ENCODE data around the gene CEND1. TPM values are rescaled to one million over a fixed set of nuclear protein-coding genes. Genes with fewer than 3 reads are reported as not detected.

The CEND1 gene
- total and polyA plus RNA-seq, 2 of the 13 experiments (the other 11 are each of a cell fraction or from before 2014, with no cell fraction given) = not detected

DNA sequence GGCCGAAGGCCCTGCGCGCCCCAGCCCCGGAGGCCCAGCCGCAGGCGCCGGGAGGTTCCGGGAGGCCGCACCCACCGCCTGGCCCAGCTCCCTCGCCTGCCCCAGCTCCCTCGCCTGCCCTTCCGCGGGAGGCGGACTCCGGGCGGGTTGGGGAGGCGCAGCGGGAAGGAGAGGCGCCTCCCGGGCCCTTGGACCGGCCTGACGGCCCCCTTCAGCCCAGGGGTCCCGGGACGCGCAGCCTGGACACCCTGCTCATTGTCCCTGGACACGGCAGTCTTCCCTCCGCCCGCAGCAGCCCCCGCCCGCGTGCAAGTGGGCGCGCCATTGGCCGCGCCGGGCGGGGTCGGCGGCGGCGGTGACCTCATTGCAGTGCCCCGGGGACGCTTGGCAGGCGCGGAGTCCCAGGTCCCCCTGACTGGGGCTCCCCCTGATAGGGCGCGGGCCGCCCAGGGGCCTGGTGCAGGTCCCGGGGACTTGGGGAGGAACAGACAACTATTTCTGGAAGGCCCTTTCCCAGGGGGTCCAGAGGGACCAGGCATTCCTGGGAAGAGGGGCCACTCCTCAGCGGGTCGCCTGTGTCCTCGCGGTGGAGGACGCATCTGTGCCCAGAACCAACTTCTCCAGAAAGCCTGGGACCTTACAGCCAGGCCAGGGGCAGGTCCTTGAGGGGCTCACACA is 43.4 kb upstream of the CEND1 start (continued):
- TF ChIP-seq NFE2L1 (CRISPR knock-in tag; IDR thresholded peaks at IDR 0.05; ENCODE audit: borderline replicate concordance) = no peak
- TF ChIP-seq NFYC (CRISPR knock-in tag; IDR thresholded peaks at IDR 0.05) = no peak
- TF ChIP-seq, protein P1, sequence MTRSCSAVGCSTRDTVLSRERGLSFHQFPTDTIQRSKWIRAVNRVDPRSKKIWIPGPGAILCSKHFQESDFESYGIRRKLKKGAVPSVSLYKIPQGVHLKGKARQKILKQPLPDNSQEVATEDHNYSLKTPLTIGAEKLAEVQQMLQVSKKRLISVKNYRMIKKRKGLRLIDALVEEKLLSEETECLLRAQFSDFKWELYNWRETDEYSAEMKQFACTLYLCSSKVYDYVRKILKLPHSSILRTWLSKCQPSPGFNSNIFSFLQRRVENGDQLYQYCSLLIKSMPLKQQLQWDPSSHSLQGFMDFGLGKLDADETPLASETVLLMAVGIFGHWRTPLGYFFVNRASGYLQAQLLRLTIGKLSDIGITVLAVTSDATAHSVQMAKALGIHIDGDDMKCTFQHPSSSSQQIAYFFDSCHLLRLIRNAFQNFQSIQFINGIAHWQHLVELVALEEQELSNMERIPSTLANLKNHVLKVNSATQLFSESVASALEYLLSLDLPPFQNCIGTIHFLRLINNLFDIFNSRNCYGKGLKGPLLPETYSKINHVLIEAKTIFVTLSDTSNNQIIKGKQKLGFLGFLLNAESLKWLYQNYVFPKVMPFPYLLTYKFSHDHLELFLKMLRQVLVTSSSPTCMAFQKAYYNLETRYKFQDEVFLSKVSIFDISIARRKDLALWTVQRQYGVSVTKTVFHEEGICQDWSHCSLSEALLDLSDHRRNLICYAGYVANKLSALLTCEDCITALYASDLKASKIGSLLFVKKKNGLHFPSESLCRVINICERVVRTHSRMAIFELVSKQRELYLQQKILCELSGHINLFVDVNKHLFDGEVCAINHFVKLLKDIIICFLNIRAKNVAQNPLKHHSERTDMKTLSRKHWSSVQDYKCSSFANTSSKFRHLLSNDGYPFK (CRISPR knock-in tag; IDR thresholded peaks at IDR 0.05; ENCODE audit: borderline replicate concordance) = no peak
- TF ChIP-seq, protein P2, sequence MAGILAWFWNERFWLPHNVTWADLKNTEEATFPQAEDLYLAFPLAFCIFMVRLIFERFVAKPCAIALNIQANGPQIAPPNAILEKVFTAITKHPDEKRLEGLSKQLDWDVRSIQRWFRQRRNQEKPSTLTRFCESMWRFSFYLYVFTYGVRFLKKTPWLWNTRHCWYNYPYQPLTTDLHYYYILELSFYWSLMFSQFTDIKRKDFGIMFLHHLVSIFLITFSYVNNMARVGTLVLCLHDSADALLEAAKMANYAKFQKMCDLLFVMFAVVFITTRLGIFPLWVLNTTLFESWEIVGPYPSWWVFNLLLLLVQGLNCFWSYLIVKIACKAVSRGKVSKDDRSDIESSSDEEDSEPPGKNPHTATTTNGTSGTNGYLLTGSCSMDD (CRISPR knock-in tag; IDR thresholded peaks at IDR 0.05) = no peak
- TF ChIP-seq GTF3A (CRISPR knock-in tag; conservative IDR thresholded peaks at IDR 0.05) = no peak
- TF ChIP-seq, protein P3, sequence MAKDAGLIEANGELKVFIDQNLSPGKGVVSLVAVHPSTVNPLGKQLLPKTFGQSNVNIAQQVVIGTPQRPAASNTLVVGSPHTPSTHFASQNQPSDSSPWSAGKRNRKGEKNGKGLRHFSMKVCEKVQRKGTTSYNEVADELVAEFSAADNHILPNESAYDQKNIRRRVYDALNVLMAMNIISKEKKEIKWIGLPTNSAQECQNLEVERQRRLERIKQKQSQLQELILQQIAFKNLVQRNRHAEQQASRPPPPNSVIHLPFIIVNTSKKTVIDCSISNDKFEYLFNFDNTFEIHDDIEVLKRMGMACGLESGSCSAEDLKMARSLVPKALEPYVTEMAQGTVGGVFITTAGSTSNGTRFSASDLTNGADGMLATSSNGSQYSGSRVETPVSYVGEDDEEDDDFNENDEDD (CRISPR knock-in tag; IDR thresholded peaks at IDR 0.05; ENCODE audit: borderline replicate concordance) = peak; percentile 18; the same call in 1 of the 2 replicates
- 0 out of 2 replicates have a peak, but pooled peaks have one; percentile 31 for TF ChIP-seq JUN (CRISPR knock-in tag; IDR thresholded peaks at IDR 0.05)
- no peak for TF ChIP-seq NCOA2 (CRISPR knock-in tag; IDR thresholded peaks at IDR 0.05)
- peak; percentile 92 for TF ChIP-seq AGO2 (optimal IDR thresholded peaks at IDR 0.05; ENCODE audit: low read depth, low read length)
- no peak for TF ChIP-seq CCAR2 (optimal IDR thresholded peaks at IDR 0.05; ENCODE audit: low read depth, low read length)
- no peak for TF ChIP-seq IRF2 (CRISPR knock-in tag; IDR thresholded peaks at IDR 0.05)
- peak; percentile 49 for TF ChIP-seq SAP130 (CRISPR knock-in tag; IDR thresholded peaks at IDR 0.05; ENCODE audit: low read depth)
- TF ChIP-seq, protein P4, sequence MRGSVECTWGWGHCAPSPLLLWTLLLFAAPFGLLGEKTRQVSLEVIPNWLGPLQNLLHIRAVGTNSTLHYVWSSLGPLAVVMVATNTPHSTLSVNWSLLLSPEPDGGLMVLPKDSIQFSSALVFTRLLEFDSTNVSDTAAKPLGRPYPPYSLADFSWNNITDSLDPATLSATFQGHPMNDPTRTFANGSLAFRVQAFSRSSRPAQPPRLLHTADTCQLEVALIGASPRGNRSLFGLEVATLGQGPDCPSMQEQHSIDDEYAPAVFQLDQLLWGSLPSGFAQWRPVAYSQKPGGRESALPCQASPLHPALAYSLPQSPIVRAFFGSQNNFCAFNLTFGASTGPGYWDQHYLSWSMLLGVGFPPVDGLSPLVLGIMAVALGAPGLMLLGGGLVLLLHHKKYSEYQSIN (CRISPR knock-in tag; IDR thresholded peaks at IDR 0.05; ENCODE audit: borderline replicate concordance) = no peak
- TF ChIP-seq ZNF12 (CRISPR knock-in tag; IDR thresholded peaks at IDR 0.05) = no peak
- no peak for TF ChIP-seq ZNF629 (CRISPR knock-in tag; conservative IDR thresholded peaks at IDR 0.05)
- TF ChIP-seq, protein P5, sequence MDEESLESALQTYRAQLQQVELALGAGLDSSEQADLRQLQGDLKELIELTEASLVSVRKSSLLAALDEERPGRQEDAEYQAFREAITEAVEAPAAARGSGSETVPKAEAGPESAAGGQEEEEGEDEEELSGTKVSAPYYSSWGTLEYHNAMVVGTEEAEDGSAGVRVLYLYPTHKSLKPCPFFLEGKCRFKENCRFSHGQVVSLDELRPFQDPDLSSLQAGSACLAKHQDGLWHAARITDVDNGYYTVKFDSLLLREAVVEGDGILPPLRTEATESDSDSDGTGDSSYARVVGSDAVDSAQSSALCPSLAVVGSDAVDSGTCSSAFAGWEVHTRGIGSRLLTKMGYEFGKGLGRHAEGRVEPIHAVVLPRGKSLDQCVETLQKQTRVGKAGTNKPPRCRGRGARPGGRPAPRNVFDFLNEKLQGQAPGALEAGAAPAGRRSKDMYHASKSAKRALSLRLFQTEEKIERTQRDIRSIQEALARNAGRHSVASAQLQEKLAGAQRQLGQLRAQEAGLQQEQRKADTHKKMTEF (CRISPR knock-in tag; IDR thresholded peaks at IDR 0.05) = no peak; the same call in 1 of the 2 replicates
- no peak for TF ChIP-seq ZNF746 (CRISPR knock-in tag; IDR thresholded peaks at IDR 0.05)
- TF ChIP-seq ZNF256 (CRISPR knock-in tag; conservative IDR thresholded peaks at IDR 0.05) = no peak
- TF ChIP-seq ZNF124 (CRISPR knock-in tag; IDR thresholded peaks at IDR 0.05) = no peak

Data from HepG2 (cell line).